ENCODE results near the gene DDI1.

DNA sequence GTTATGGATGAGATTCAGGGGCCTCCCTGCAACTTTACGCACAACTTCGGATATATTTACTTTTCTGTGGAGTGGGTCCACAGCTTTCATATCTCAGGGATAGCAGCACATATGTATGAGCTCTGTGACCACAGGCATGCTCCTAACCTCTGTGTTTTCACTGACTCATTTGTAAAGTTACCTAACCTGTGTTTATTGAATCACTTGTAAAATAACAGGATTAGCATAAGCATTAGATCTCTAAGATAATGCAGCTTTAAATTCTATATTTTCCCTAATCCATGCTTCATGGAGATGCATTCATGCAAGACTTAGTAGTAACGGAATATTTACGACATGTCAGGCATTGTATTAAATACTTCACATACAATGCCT, 47.9 kb upstream of the DDI1 start:
- TF ChIP-seq, protein P1, sequence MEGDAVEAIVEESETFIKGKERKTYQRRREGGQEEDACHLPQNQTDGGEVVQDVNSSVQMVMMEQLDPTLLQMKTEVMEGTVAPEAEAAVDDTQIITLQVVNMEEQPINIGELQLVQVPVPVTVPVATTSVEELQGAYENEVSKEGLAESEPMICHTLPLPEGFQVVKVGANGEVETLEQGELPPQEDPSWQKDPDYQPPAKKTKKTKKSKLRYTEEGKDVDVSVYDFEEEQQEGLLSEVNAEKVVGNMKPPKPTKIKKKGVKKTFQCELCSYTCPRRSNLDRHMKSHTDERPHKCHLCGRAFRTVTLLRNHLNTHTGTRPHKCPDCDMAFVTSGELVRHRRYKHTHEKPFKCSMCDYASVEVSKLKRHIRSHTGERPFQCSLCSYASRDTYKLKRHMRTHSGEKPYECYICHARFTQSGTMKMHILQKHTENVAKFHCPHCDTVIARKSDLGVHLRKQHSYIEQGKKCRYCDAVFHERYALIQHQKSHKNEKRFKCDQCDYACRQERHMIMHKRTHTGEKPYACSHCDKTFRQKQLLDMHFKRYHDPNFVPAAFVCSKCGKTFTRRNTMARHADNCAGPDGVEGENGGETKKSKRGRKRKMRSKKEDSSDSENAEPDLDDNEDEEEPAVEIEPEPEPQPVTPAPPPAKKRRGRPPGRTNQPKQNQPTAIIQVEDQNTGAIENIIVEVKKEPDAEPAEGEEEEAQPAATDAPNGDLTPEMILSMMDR (conservative IDR thresholded peaks at IDR 0.05) = no peak
- no peak for TF ChIP-seq ZFX (IDR thresholded peaks at IDR 0.05)
